SK-N-DZ (cell line): ENCODE measurements around the gene ANKH.
"Not testable (repeated sequence)": the region's sequence is repeated elsewhere in the genome, so short reads cannot be mapped to it uniquely, and the experiment has no call there.

Source experiments
- DNase-seq: peaks from one replicate; pipeline ENCODE4 v3.0.0-alpha.2; 2015; ENCODE audit warnings: low spot score

The ANKH gene

GRCh38 chr5:14830210-14831005 is 41.2 kb downstream of the ANKH start:
- DNase-seq, result no peak

GRCh38 chr5:14829396-14829795 is 42.2 kb downstream of the ANKH start:
- no peak for DNase-seq

GRCh38 chr5:14826714-14827113 is 44.9 kb downstream of the ANKH start:
- no peak for DNase-seq

GRCh38 chr5:14825977-14826376 is 45.6 kb downstream of the ANKH start:
- no peak for DNase-seq

GRCh38 chr5:14824499-14824898 is 47.1 kb downstream of the ANKH start:
- DNase-seq, result no peak

- no peak for DNase-seq
Measured at GRCh38 chr5:14821100-14821845, 50.3 kb downstream of the ANKH start.

GRCh38 chr5:14818931-14819790 is 52.4 kb downstream of the ANKH start:
- DNase-seq, result no peak

- DNase-seq, result not testable (repeated sequence)
Measured at GRCh38 chr5:14817762-14818136, 53.8 kb downstream of the ANKH start.

GRCh38 chr5:14816999-14817761 is 54.4 kb downstream of the ANKH start:
- DNase-seq, result no peak

GRCh38 chr5:14816374-14816998 is 55.1 kb downstream of the ANKH start:
- no peak for DNase-seq

- DNase-seq, result no peak
Measured at GRCh38 chr5:14813747-14814146, 57.8 kb downstream of the ANKH start.

GRCh38 chr5:14812166-14812565 is 59.4 kb downstream of the ANKH start:
- no peak for DNase-seq

GRCh38 chr5:14810928-14811572 is 60.5 kb downstream of the ANKH start:
- DNase-seq, result no peak

GRCh38 chr5:14810282-14810681 is 61.3 kb downstream of the ANKH start:
- DNase-seq, result no peak

- no peak for DNase-seq
Measured at GRCh38 chr5:14809369-14810155, 62.0 kb downstream of the ANKH start.

- no peak for DNase-seq
Measured at GRCh38 chr5:14807471-14807870, 64.1 kb downstream of the ANKH start.

- DNase-seq, result no peak
Measured at GRCh38 chr5:14806456-14806855, 65.1 kb downstream of the ANKH start.

GRCh38 chr5:14802541-14802940 is 69.0 kb downstream of the ANKH start:
- no peak for DNase-seq

- DNase-seq, result no peak
Measured at GRCh38 chr5:14801792-14802191, 69.8 kb downstream of the ANKH start.

GRCh38 chr5:14797385-14797784 is 74.2 kb downstream of the ANKH start:
- not testable (repeated sequence) for DNase-seq
